HG03097 (cell line): ENCODE measurements around the gene VAPB.

Experiments used
- ATAC-seq: cut with Tn5 transposase; IDR thresholded peaks from one replicate; pipeline ENCODE4 v1.9.1; 2021; ENCODE audit not compliant: unreplicated experiment, low FRiP score

Gene VAPB

GRCh38 chr20:58500256-58500655 is 111.2 kb downstream of the VAPB start:
- ATAC-seq: no peak
